ENCODE measurements around the gene FKBP6. TPM values are rescaled to one million over a fixed set of nuclear protein-coding genes. Genes with fewer than 3 reads are reported as not detected.

FKBP6 gene
- total RNA-seq, 1 experiment from 2014 or later, result not detected

DNA sequence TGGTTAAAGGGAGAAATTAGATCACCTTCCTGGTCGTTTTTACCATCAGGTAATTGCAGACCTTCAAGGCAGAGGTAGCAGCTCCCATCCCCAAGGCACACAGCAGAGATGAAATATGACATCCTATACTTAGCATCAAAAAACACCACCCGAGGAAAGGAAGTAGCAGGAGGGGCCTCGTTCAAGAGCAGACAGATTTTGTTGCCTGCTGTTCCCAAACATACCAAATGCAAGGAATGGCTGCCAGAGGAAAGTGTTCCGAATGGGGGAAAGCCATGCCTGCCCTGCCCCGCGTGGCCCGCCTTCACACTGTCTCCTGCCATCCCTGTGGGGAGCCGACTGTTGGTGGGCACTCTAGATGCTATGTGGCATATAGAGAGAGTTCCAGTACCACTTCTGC is 18.0 kb downstream of the FKBP6 start:
- Histone ChIP-seq H3K4me3 (ENCODE audit: low read length) (no peak overlapping the region), H2AFZ (ENCODE audit: low read length) (no peak overlapping the region), H3K36me3 (ENCODE audit: low read depth, low read length) (no peaks in the 10 kb centered on the region), H3F3A (ENCODE audit: low read length, unreplicated experiment) (no peaks in the 10 kb centered on the region), H3K9ac (ENCODE audit: low read length) (no peak overlapping the region), H3K79me2 (ENCODE audit: low read length) (no peaks in the 10 kb centered on the region), H3K9me3 (ENCODE audit: low read length) (no peaks in the 10 kb centered on the region), H4K20me1 (ENCODE audit: low read length) (no peaks in the 10 kb centered on the region), H3K27ac (ENCODE audit: low read length) (no peak overlapping the region), H3K4me2 (ENCODE audit: low read length) (no peak overlapping the region), H3K4me1 (ENCODE audit: insufficient read depth, low read length) (no peaks in the 10 kb centered on the region), H3K9me2 (replicated peaks; ENCODE audit: low read length) (no peaks in the 10 kb centered on the region), H3K27me3 (ENCODE audit: low read length) (no peaks in the 10 kb centered on the region; the same call in 1 of the 2 replicates)
- ATAC-seq (no peak), DNase-seq (no peak)
- TF ChIP-seq EZH2 (IDR thresholded peaks at IDR 0.05; ENCODE audit: low read length, unreplicated experiment) (no peak), EZH2phosphoT487 (IDR thresholded peaks at IDR 0.05; ENCODE audit: borderline replicate concordance, low read length) (no peak)
- TF ChIP-seq, protein P1, sequence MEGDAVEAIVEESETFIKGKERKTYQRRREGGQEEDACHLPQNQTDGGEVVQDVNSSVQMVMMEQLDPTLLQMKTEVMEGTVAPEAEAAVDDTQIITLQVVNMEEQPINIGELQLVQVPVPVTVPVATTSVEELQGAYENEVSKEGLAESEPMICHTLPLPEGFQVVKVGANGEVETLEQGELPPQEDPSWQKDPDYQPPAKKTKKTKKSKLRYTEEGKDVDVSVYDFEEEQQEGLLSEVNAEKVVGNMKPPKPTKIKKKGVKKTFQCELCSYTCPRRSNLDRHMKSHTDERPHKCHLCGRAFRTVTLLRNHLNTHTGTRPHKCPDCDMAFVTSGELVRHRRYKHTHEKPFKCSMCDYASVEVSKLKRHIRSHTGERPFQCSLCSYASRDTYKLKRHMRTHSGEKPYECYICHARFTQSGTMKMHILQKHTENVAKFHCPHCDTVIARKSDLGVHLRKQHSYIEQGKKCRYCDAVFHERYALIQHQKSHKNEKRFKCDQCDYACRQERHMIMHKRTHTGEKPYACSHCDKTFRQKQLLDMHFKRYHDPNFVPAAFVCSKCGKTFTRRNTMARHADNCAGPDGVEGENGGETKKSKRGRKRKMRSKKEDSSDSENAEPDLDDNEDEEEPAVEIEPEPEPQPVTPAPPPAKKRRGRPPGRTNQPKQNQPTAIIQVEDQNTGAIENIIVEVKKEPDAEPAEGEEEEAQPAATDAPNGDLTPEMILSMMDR (conservative IDR thresholded peaks at IDR 0.05; ENCODE audit: low read depth, low read length), result no peak
- intact Hi-C loops (cut with micrococcal nuclease), result no loop called here
- ChIA-PET CTCF (no interaction called here), POLR2A (ENCODE audit: unreplicated experiment) (no interaction called here)
- BruUV-seq (replicated peaks), result no TSS peak

DNA sequence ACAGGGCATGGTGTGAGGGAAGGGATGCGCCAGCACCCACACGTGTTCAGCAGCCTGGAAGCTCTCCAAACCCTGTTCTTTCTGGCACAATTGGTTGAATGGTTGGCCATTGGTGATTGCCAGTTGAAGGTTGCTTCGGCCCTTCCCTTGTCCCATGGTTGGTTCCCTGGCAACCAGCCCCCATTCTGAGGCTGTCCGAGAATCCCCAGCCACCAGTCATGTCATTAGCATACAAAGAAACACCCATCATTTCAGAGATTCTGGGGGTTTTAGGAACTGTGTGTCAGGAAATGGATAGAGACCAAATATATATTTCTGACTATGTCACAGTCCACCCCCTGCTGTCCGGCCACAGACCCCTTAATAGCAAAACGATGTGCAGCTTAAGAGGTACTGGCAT is 21.8 kb downstream of the FKBP6 start:
- Histone ChIP-seq H3K27ac (ENCODE audit: low read length) (no peak overlapping the region), H3K27me3 (ENCODE audit: low read length) (no peaks in the 10 kb centered on the region; the same call in 1 of the 2 replicates), H2AFZ (ENCODE audit: low read length) (no peak overlapping the region), H3K4me3 (ENCODE audit: low read length) (no peak overlapping the region), H3K9me2 (replicated peaks; ENCODE audit: low read length) (no peaks in the 10 kb centered on the region), H3K9me3 (ENCODE audit: low read length) (no peaks in the 10 kb centered on the region), H3K4me1 (ENCODE audit: insufficient read depth, low read length) (no peaks in the 10 kb centered on the region), H3F3A (ENCODE audit: low read length, unreplicated experiment) (no peaks in the 10 kb centered on the region), H3K9ac (ENCODE audit: low read length) (no peak overlapping the region), H4K20me1 (ENCODE audit: low read length) (no peaks in the 10 kb centered on the region), H3K79me2 (ENCODE audit: low read length) (no peaks in the 10 kb centered on the region), H3K4me2 (ENCODE audit: low read length) (no peak overlapping the region), H3K36me3 (ENCODE audit: low read depth, low read length) (no peaks in the 10 kb centered on the region)
- DNase-seq (no peak), ATAC-seq (no peak)
- POLR2A ChIA-PET (ENCODE audit: unreplicated experiment), result no interaction called here
- CTCF ChIA-PET, result no interaction called here
- intact Hi-C loops (cut with micrococcal nuclease), result no loop called here
- no peak for TF ChIP-seq EZH2 (IDR thresholded peaks at IDR 0.05; ENCODE audit: low read length, unreplicated experiment)
- TF ChIP-seq EZH2phosphoT487 (IDR thresholded peaks at IDR 0.05; ENCODE audit: borderline replicate concordance, low read length), result no peak
- TF ChIP-seq, protein P1 (conservative IDR thresholded peaks at IDR 0.05; ENCODE audit: low read depth, low read length), result no peak
- no TSS peak for BruUV-seq (replicated peaks)

DNA sequence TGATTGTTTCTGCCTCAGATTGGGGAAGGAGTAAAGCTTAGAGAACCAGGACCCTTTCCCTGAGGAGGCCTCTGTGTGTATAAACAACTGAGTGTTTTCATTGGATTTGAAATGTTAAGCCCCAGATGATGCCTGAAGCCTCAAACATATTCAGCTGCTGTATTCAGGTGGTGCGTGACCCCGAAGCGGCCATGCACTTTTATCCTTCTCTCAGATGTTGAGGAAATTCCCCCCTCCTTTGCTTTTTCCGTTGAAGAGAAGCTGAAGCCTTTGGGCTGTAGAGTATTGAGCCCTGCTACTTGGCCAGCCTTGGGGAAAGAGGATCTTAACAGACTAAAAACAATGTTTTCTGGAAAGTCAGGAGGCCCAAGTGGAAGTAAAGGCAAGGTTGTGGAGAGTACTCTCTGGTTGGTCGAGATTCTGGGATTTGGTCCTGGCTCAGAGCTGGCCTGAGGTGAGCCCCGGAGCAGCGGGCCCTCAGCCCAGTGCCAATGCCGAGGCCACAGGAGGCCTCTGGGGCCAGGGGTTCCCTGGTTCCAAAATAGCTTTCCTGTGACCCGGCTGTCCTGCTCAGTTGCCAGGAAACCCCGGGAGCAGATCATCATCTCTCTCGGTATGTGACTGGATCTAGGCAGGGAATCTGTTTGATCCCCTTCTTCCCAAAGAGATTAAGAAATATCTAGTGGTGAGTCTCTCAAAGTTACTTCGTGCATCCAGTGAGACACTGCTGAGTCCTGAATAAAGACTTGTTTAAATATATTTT is 22.5 kb downstream of the FKBP6 start:
- no peak overlapping the region for H3K9ac ChIP-seq (ENCODE audit: low read length)
- H3K4me3 ChIP-seq (ENCODE audit: low read length), result no peak overlapping the region
- no peaks in the 10 kb centered on the region for H3K36me3 ChIP-seq (ENCODE audit: low read depth, low read length)
- BruUV-seq (replicated peaks), result no TSS peak
- no peak overlapping the region for H2AFZ ChIP-seq (ENCODE audit: low read length)
- no peaks in the 10 kb centered on the region; the same call in 1 of the 2 replicates for H3K27me3 ChIP-seq (ENCODE audit: low read length)
- ATAC-seq, result no peak
- no peaks in the 10 kb centered on the region for H3F3A ChIP-seq (ENCODE audit: low read length, unreplicated experiment)
- H3K79me2 ChIP-seq (ENCODE audit: low read length), result no peaks in the 10 kb centered on the region
- POLR2A ChIA-PET (ENCODE audit: unreplicated experiment), result no interaction called here
- no peak overlapping the region for H3K4me2 ChIP-seq (ENCODE audit: low read length)
- intact Hi-C loops (cut with micrococcal nuclease), result no loop called here
- H3K9me2 ChIP-seq (replicated peaks; ENCODE audit: low read length), result no peaks in the 10 kb centered on the region
- CTCF ChIA-PET, result no interaction called here
- no peak overlapping the region for H3K27ac ChIP-seq (ENCODE audit: low read length)
- H3K9me3 ChIP-seq (ENCODE audit: low read length), result no peaks in the 10 kb centered on the region
- H3K4me1 ChIP-seq (ENCODE audit: insufficient read depth, low read length), result no peaks in the 10 kb centered on the region
- no peak for DNase-seq
- no peak for TF ChIP-seq EZH2 (IDR thresholded peaks at IDR 0.05; ENCODE audit: low read length, unreplicated experiment)
- TF ChIP-seq EZH2phosphoT487 (IDR thresholded peaks at IDR 0.05; ENCODE audit: borderline replicate concordance, low read length), result no peak
- TF ChIP-seq, protein P1 (conservative IDR thresholded peaks at IDR 0.05; ENCODE audit: low read depth, low read length), result no peak
- no peaks in the 10 kb centered on the region for H4K20me1 ChIP-seq (ENCODE audit: low read length)
